ENCODE measurements around the gene PIP5K1C. TPM values are rescaled to one million over a fixed set of nuclear protein-coding genes. Genes with fewer than 3 reads are reported as not detected.

Gene PIP5K1C
- total RNA-seq, 1 donor from 2014 or later, result 75.7 TPM

Other genes with a start within 250 kb of the PIP5K1C start
- not detected in 2 replicates for gene SMIM24, start 219.9 kb downstream of the PIP5K1C start, total RNA-seq
- gene SMIM44, start 217.0 kb downstream of the PIP5K1C start, total RNA-seq, result not detected in 2 replicates
- gene DOHH, start 199.8 kb downstream of the PIP5K1C start, total RNA-seq, result 10.0 and 10.8 TPM in 2 replicates
- 45.3 and 49.5 TPM in 2 replicates for gene FZR1, start 194.2 kb downstream of the PIP5K1C start, total RNA-seq
- gene TEKTIP1, start 161.3 kb downstream of the PIP5K1C start, total RNA-seq, result 0.73 and 0.97 TPM in 2 replicates
- 85.5 and 91.7 TPM in 2 replicates for gene MFSD12, start 142.9 kb downstream of the PIP5K1C start, total RNA-seq
- gene HMG20B, start 127.5 kb downstream of the PIP5K1C start, total RNA-seq, result 74.1 and 81.4 TPM in 2 replicates
- gene GIPC3, start 115.0 kb downstream of the PIP5K1C start, total RNA-seq, result 0.67 and 1.2 TPM in 2 replicates
- gene TBXA2R, start 93.6 kb downstream of the PIP5K1C start, total RNA-seq, result 0.30 TPM in 1 of 2 replicates, not detected in the other
- gene CACTIN, start 73.7 kb downstream of the PIP5K1C start, total RNA-seq, result 24.7 and 26.6 TPM in 2 replicates
- gene TJP3, start 7.9 kb upstream of the PIP5K1C start, total RNA-seq, result not detected in 2 replicates
- 21.6 and 24.7 TPM in 2 replicates for gene APBA3, start 61.2 kb upstream of the PIP5K1C start, total RNA-seq
- 43.8 and 53.2 TPM in 2 replicates for gene MRPL54, start 62.2 kb upstream of the PIP5K1C start, total RNA-seq
- gene RAX2, start 71.8 kb upstream of the PIP5K1C start, total RNA-seq, result not detected in 2 replicates
- not detected in 2 replicates for gene MATK, start 85.9 kb upstream of the PIP5K1C start, total RNA-seq
- 0.44 TPM in 1 of 2 replicates, not detected in the other for gene ZFR2, start 168.6 kb upstream of the PIP5K1C start, total RNA-seq
- not detected in 2 replicates for gene ATCAY, start 180.2 kb upstream of the PIP5K1C start, total RNA-seq
- not detected in 2 replicates for gene NMRK2, start 232.6 kb upstream of the PIP5K1C start, total RNA-seq